ENCODE measurements around the gene MVD.
A peak's percentile ranks its signal among the peaks of the same experiment; 100 is the strongest.
"Not testable (repeated sequence)": the region's sequence is repeated elsewhere in the genome, so short reads cannot be mapped to it uniquely, and the experiment has no call there.

MVD gene

DNA sequence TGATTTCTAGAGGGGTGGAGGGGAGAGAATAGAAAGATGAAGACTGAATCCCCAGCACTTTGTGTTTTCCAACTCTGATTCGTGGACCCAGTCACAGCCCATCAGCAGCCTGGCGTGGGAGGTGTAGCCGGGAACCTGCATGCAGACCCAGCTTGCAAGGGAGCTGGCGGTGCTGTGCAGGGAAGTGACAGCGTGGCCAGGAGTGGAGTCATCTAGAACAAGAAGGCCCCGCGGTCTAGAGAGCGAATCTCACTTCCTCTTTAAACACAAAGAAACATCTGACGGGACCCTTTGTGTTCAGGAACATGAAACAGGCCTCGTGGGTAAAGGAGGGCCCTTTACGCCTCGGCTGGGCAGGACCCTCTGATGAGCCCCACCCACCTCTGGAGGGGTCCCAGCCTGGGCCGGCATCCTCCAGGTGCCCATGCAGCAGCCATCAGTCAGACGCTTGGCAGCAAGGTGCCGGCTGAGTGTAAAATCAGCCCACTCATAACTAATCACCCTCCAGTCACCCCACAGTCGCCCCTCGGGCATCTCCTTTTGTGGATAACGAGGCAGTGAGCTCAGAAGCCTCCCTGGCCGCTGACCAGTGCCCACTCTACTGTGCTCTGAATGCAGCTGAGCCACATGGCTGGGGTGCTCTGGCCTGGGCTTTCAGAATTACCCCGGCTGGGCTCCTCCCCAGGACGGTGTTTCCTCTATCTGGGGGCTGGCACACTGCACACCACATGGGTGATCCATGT, 19.0 kb upstream of the MVD start:
- no peak for DNase-seq (ENCODE audit: low read depth)

GRCh38 chr16:88681084-88681680, 18.3 kb upstream of the MVD start:
- DNase-seq (ENCODE audit: low read depth): no peak

GRCh38 chr16:88680554-88681083, 17.7 kb upstream of the MVD start:
- no peak for DNase-seq (ENCODE audit: low read depth)

DNA sequence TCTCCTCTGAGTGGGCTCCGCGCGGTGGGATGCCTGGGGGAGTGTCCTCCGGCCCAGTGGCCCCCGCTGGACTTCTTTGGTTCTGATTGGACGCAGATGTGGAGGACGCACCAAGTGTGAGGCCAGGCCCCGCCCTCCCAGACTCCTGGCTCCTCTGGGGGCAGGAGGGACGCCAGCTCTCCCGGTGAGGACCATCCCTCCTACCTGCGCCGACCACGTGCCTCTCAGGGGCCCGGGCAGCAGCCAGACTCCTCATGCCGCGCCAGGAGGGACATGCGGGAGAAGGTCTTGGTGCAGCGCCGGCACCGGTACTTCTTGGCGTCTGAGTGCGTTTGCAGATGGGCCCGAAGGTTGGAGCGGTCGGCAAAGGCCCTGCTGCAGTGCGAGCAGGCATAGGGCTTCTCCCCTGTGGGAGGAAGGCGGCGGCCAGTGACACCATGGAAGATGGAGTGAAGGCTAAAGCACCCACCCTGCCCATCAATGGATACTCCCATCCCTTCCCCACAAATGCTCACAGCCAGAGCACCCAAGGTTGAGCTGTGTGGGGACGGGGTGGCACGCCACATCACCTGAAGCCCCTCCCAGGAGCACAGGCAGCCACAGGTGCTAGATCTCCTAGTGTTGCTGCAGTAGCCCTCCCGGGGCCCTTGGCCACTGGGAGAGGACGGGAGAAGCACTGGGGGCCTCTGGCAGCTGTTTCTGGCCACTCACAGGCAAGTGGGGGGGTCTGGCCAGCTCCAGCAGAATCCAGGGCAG, 15.5 kb upstream of the MVD start:
- DNase-seq (ENCODE audit: low read depth): no peak

DNA sequence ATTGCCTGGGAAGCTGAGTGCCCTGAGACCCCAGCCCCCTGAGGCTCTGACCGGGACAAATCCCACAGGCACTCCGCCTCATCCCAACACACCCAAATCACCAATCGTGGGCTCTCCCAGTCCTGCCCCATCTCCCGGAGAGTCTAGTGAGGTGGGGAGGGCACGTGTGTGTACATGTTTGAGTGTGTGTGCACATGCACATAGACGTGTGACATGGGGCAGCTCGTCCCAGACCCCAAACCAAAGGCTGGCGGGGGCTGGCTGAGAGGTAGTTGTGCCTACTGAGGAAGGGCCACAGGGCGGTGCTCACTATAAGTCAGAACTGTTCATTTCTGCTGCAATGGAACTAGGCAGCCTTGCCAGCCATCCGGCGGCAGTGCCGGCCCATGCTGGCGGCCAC, 14.8 kb upstream of the MVD start:
- no peak for DNase-seq (ENCODE audit: low read depth)

GRCh38 chr16:88676502-88677242, 13.8 kb upstream of the MVD start:
- no peak for DNase-seq (ENCODE audit: low read depth)

DNA sequence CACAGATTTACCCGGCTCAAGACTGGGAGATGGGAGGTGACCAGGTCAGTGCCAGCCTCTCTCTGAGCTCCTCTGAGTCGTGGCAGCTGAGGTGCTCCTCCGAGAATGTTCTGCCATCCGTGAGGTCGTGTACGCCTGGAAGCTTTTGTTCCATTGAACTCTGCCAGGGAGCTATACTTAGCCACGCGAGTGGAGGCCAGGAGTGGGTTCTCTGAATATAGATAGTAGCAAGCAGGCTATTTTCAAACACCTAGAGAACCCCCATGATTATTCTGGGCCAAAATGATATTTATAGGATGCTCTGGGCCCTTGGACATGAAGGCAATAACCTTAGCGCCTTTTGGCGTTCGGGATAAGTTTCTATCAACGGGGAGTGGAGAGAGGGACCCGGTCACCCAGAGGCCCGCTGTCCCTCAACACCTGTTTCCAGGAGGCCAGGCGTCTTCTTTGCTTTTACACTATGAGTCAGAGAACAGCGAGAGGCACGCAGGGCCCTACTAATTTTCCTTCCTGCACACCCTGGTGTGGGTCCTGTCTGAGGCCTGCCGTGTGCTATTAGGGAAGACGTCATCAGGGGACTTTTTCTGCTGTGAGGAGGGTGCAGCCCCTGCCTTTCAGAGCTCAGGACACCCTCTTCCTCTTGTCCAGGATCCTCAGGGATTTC, 11.0 kb upstream of the MVD start:
- no peak for DNase-seq (ENCODE audit: low read depth)

DNA sequence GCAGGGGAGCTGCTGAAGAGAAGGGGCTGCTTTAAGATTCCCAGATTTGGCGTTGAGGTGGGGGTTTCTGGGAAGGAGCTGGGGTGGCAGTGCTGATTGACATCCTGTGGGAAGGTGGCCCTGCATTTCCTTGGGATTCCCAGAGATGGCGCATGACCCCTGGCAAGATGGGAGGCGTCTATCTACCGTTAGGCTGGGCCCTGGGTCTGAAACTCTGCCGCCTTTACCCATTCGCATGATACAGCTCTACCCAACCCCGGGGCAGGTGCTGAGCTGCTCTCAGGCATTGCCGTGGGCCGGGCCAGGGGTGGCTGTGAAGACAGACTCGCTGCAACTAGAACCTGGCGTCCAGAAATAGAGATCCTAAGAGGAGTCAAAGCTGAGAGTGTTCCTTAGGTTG, 9.9 kb upstream of the MVD start:
- no peak for DNase-seq (ENCODE audit: low read depth)

DNA sequence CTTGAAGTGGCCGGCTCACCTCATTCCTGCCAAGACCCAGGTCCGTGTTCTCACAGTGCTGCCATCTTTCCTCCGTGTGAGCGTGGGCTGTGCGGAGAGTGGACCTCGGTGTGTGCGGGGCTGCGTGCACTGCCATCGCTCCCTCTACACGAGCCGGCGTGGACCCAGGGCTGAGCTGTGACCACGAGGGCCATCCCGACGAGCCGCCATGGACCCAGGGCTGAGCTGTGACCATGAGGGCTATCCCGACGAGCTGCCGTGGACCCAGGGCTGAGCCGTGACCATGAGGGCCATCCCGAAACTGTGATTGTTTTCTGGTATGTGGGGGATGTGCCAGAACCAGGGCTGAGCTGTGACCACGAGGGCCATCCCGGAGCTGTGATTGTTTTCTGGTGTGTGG, 8.9 kb upstream of the MVD start:
- no peak for DNase-seq (ENCODE audit: low read depth)

DNA sequence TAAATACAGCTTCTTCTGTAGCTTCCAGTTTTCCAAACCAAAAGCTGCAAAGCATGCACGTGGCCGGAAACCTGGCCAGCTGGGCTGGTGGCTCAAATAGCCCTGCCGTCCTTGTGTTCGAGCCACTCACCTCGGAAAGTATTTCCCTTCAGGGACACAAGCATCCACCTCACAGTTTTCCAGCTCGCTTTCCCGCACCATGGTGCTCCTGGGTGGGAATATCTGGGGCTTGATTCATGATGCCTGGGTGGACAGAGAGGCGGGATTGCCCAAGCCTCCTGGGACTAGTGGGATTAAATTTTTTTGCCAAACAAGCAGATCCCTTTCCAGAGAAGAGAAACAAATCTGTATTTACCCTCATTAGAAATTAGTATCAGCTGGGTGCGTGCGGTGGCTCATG, 7.1 kb upstream of the MVD start:
- peak; percentile 91 for DNase-seq (ENCODE audit: low read depth)

DNA sequence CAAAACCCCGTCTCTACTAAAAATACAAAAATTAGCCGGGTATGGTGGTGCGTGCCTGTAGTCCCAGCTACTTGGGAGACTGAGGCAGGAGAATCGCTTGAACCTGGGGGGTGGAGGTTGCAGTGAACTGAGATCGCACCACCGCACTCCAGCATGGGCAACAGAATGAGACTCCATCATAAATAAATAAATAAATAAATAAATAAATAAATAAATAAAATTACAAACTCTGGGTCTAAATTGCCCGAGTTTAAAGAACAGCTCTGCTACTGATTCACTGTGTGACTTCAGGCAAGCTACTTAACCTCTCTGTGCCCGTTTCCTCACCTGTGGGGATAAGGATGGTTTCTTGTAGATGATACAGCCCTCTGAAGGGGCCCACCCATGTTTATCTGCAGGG, 6.6 kb upstream of the MVD start:
- not testable (repeated sequence) for DNase-seq (ENCODE audit: low read depth)

- DNase-seq (ENCODE audit: low read depth): no peak
Observed at GRCh38 chr16:88667461-88667860, 4.6 kb upstream of the MVD start.

DNA sequence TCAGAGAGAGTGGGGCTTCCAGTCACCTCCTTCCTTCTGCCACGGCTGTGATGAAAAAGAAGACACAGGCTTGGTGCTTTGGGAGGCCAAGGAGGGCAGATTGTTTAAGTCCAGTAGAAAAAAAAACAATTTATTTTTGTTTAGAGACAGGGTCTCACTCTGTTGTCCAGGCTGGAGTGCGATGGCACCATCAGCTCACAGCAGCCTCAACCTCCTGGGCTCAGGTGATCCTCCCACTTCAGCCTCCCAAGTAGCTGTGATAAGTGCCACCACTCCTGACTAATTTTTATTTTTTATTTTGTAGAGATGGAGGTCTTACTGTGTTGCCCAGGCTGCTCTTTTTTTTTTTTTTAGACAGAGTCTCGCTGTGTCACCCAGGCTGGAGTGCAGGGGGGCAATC, 2.7 kb upstream of the MVD start:
- no peak for DNase-seq (ENCODE audit: low read depth)

GRCh38 chr16:88665148-88665547, 2.3 kb upstream of the MVD start:
- no peak for DNase-seq (ENCODE audit: low read depth)

- no peak for DNase-seq (ENCODE audit: low read depth)
Observed at GRCh38 chr16:88662222-88662842, 559 bp downstream of the MVD start.

- DNase-seq (ENCODE audit: low read depth): no peak
Observed at GRCh38 chr16:88661468-88661867, 1.4 kb downstream of the MVD start.

DNA sequence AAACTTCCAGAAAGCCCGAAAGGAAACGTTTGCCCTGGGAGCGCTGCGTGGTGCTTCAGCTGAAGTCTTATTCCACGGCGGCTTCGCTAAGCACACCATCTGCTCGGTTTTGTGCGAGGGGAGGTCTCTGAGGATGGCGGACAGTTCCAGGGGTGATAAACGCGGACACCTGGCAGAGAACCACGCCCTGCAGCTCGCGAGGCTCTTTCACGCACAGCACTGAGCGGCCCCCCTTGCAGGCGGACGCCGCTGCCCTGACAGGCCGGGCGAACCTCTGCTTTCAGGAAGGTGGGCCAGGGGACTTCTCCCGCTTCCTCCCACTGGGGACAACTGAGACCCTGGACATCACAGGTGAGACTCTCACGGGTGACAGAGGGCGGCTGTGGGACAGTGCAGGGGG, 3.7 kb downstream of the MVD start:
- DNase-seq (ENCODE audit: low read depth): no peak

DNA sequence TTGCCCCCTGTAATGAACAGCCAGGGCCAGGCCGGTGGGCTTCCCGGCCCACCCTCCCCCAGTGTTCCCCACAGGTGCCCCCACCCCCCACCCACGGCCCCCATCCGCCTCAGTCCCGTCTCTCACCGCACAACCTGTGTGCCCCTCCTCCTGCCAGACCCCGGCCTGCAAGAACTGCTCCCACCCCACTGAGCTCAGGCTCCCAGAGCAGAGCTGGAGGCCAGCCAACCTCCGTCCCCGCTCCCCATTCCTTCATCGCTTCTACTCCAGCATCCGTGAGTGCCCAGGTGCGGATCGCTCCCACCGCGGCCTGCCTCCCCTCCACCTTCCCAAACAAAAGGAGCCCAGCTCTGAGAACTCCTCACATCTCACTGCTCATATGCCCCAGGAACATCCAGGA, 4.2 kb downstream of the MVD start:
- no peak for DNase-seq (ENCODE audit: low read depth)

DNA sequence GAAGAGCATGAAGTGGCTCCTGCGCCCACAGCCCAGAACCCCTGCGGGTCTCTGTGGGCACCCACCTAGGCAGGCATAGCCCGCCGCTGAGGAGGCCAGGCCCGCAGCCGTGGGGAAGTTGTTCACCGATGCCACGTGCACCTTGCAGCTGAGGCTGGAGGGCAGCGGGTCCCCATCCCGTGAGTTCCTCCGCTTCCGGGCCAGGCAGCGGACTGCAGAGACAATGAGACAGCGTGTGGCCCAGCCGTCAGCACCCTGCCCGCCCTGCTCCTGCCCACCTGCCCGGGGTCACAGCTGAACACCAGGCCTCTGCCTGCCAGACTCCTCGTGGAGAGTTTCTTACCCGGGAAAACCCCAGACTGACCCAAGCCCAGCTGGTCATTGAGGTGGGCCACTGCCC, 5.5 kb downstream of the MVD start:
- no peak for DNase-seq (ENCODE audit: low read depth)

DNA sequence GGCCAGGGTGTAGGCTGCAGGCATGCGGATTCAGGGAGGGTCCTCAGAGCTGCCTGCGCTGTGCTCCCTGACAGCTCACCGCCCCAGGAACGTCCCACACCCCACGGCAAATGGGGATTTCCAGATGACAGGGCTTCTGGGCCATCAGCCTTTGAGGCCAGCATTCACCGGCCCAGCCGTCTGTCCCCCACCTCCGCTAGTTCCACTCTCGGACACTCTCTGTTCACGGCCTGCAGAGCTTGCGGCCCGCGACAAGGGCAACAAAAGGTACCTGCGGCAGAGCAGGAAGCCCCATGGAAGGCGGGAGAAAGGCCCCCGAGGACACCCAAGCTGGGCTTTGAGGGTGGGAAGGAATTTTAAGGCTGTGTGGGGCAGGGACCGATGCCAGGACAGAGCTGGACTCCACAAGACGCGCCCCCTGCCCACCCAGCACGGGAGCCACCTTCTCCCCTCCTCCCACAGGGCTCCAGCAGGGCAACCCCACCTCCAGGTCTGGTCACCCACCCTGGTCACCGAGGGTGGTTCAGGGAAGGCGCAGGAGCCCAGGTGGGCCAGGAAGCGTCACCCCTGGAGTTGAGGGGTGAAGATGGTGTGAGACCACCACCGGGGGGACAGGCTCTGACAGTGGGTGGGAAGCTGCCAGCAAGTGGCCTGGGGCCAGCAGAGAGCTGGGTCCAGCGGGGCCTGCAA, 6.5 kb downstream of the MVD start:
- DNase-seq (ENCODE audit: low read depth): no peak
